LNCAP (cell line): ENCODE data around the gene SCRG1.

ENCODE experiments used
- TF ChIP-seq, protein P1 (sequence below): fragments of 450-650 bp; IDR thresholded peaks from 2 replicates; pipeline ENCODE4 v1.5.1; 2017; ENCODE audit warnings: mild to moderate bottlenecking

The SCRG1 gene

DNA sequence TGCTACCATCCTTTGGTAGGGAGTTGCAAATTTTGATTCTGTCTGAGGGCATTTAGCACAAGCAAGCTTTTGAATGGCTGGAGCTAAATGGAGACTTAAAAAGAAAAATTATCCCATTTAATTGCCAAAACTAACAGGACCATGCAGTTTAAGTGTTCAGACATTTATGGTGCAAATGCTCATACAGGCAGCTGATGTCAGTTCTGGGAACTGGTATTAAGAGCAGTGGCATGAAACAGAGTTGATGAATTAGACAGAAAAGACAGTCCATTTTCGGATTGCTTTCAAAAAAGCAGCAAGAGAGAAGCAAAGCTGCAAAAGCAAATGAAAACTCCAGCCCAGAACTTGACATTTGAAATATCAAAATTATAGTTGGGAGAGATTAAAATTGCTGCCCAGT, 1.3 kb downstream of the SCRG1 start:
- TF ChIP-seq, protein P1, sequence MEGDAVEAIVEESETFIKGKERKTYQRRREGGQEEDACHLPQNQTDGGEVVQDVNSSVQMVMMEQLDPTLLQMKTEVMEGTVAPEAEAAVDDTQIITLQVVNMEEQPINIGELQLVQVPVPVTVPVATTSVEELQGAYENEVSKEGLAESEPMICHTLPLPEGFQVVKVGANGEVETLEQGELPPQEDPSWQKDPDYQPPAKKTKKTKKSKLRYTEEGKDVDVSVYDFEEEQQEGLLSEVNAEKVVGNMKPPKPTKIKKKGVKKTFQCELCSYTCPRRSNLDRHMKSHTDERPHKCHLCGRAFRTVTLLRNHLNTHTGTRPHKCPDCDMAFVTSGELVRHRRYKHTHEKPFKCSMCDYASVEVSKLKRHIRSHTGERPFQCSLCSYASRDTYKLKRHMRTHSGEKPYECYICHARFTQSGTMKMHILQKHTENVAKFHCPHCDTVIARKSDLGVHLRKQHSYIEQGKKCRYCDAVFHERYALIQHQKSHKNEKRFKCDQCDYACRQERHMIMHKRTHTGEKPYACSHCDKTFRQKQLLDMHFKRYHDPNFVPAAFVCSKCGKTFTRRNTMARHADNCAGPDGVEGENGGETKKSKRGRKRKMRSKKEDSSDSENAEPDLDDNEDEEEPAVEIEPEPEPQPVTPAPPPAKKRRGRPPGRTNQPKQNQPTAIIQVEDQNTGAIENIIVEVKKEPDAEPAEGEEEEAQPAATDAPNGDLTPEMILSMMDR, result no peak

DNA sequence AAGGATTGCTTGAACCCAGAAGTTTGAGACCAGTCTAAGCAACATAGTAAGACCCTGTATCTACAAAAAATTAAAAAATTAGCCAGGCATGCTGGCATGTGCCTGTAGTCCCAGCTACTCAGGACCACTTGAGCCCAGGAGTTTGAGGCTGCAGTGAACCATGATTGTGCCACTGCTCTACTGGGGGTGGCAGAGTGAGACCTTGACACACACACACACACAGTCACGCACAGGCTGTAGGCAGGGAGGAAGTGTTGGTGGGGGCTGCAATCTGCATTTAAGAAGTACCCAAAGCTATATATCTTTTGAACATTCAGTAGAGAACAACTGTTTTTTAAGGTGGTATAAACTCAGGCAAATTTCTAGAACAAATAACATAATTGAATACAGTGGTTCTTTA, 7.2 kb downstream of the SCRG1 start:
- TF ChIP-seq, protein P1, result no peak

DNA sequence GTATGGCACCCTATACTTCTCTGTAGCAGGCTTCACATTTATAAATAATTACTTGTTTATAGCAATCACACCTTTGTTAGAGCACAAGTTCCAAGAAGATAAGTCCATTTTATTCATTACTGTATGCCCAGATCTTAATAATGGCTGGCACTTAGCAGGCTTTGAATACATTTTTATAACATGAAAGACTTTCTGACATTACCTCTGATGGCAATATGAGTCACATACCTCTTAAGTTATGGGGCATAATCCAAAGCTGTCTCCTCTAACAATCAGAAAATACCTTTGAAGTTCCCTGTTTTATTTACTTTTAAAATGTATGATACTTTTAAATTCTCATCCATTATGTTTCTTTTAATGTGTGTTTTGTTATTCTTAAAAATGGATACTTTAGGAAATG, 12.2 kb downstream of the SCRG1 start:
- TF ChIP-seq, protein P1, result no peak

DNA sequence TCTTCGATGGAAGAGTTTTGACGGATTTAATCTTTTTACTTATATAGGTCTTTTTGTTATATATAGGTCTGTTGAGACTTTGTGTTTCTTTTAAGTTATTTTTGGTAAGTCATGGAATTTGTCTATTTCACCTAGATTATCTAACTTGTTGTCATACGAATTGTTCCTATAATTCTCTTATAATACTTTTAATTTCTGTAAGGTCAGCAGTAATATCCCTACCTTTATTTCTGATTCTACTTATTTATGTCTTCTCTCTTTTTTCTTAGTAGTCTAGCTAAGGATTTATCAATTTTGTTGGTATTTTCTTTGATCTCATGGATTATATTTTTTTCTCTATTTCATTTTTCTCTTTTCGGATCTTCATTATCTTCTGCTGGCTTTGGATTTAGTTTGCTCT, 16.6 kb downstream of the SCRG1 start:
- TF ChIP-seq, protein P1, result no peak

DNA sequence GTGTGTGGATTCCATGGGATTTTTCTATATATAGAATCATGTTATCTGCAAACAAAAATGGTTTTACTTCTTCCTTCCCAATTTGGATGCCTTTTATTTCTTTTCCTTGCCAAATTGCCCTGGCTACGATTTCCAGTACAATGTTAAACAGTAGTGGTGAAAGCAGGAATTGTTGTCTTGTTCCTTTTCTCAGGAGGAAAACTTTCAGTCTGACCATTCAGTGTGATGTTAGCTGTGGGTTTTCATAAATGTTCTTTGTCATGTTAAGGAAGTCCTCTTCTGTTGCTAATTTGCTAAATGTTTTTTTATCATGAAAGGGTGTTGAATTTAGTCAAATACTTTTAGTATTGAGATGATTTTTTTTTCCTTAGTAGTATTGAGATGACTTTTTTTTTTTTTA, 17.3 kb downstream of the SCRG1 start:
- TF ChIP-seq, protein P1, result no peak

DNA sequence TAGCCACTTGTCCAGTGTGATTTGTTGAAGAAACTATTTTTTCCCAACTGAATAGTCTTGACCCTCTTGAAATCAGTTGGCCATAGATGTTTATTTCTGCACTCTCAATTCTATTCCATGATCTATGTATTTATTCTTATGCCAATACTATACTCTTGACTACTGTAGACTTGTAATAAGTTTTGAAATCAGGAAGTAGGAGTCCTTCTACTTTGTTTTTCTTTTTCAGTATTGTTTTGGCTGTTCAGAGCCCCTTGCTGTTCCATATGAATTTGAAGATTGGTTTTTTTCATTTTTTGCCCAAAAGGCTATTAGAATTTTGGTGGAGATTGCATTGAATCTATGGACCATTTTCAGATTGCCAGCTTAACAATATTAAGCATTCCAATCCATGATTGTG, 17.9 kb downstream of the SCRG1 start:
- TF ChIP-seq, protein P1, result no peak

DNA sequence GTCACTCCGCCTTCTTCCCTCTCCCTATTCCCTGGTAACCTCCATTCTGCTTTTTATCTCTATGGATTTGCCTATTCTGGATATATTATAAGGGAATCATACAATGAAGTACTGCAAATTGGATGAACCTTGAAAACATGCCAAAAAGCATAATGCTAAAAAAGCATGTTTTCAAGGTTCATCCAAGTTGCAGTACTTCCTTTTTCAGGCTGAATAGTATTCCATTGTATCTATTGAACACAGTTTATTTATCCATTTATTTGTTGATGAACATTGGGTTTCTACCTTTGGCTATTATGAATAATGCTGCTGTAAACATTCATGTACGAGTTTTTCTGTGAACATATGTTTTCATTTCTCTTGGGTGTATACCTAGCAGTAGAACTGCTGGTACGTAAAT, 19.0 kb downstream of the SCRG1 start:
- TF ChIP-seq, protein P1, result no peak

DNA sequence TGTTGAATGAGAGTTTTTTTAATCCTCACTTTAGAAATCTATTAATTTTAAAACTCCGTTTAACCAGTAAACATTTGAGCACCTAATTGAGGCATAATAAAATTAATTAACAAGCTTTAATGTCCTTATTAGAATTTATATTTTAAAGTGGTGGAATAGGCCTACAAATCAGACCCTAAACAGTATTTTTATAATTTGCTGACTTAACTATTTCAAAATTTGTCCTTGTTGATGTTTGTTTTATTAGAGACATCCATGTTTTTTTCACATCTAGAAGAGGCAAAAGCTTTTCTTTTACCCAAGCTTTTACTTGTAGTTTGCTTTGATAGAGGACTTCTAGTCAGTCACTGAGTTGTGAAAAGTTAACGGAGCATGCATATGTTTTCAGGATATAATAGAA, 24.3 kb downstream of the SCRG1 start:
- TF ChIP-seq, protein P1, result no peak
